Parathyroid adenoma (tissue), 2 donors: ENCODE measurements around the gene ERCC6.

ENCODE experiments used
- H2AFZ ChIP-seq: fragments of 300-600 bp; sonication (generic); one replicate; pipeline ENCODE4 v1.7.0; 2017; ENCODE audit warnings: antibody characterized with exemption, mild to moderate bottlenecking
- H3K27ac ChIP-seq: fragments of 300-600 bp; sonication (generic); one replicate; pipeline ENCODE4 v1.7.0; 2017
- H3K27me3 ChIP-seq: fragments of 300-600 bp; sonication (generic); one replicate; pipeline ENCODE4 v1.7.0; 2017; ENCODE audit warnings: low read length; ENCODE audit not compliant: control insufficient read depth, insufficient read depth
- H3K36me3 ChIP-seq: fragments of 300-600 bp; sonication (generic); one replicate; pipeline ENCODE4 v1.7.0; 2017; ENCODE audit warnings: low read length; ENCODE audit not compliant: control insufficient read depth, insufficient read depth
- H3K4me1 ChIP-seq: fragments of 300-600 bp; sonication (generic); one replicate; pipeline ENCODE4 v1.7.0; 2017; ENCODE audit warnings: control low read depth
- H3K4me2 ChIP-seq: fragments of 300-600 bp; sonication (generic); one replicate; pipeline ENCODE4 v1.7.0; 2017; ENCODE audit warnings: low read length
- H3K4me3 ChIP-seq: fragments of 300-600 bp; sonication (generic); one replicate; pipeline ENCODE4 v1.7.0; 2017; ENCODE audit warnings: low read depth, low read length
- H3K79me2 ChIP-seq: fragments of 300-600 bp; sonication (generic); one replicate; pipeline ENCODE4 v1.7.0; 2017; ENCODE audit warnings: control low read depth
- H3K9ac ChIP-seq: fragments of 300-600 bp; sonication (generic); one replicate; pipeline ENCODE4 v1.7.0; 2017; ENCODE audit warnings: mild to moderate bottlenecking
- H3K9me3 ChIP-seq: fragments of 300-600 bp; sonication (generic); one replicate; pipeline ENCODE4 v1.7.0; 2017; ENCODE audit warnings: low read length; ENCODE audit not compliant: control insufficient read depth
- TF ChIP-seq, protein P1 (sequence below): fragments of 300-600 bp; sonication (generic); IDR thresholded peaks from one replicate; pipeline ENCODE4 v1.7.0; 2017; ENCODE audit warnings: antibody characterized with exemption, mild to moderate bottlenecking
- donor health status: primary hyperparathyroidism.

Gene ERCC6

DNA sequence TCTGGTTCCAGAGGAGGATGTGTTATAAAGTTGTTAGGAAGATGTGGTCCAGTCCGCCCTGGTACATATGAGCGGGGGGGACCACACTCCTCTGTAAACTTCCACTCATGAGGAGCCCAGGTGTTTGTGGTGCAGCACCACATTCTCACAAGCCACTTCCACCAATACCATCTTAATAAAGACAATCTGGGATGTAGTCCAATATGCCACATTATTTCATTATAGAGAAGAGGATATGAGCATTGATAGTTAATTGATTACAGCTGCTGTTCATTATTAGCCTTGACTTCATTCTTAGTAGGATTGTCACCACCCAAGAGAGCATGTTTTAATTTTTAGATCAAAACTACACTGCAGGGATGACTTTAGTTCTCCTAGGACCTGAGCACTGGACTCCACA lies 40.5 kb downstream of the ERCC6 start:
- peaks cover 23% of the 10 kb centered on the region for H3K79me2 ChIP-seq
- H3K4me3 ChIP-seq: no peak overlapping the region
- H3K4me1 ChIP-seq: no peaks in the 10 kb centered on the region
- TF ChIP-seq, protein P1, sequence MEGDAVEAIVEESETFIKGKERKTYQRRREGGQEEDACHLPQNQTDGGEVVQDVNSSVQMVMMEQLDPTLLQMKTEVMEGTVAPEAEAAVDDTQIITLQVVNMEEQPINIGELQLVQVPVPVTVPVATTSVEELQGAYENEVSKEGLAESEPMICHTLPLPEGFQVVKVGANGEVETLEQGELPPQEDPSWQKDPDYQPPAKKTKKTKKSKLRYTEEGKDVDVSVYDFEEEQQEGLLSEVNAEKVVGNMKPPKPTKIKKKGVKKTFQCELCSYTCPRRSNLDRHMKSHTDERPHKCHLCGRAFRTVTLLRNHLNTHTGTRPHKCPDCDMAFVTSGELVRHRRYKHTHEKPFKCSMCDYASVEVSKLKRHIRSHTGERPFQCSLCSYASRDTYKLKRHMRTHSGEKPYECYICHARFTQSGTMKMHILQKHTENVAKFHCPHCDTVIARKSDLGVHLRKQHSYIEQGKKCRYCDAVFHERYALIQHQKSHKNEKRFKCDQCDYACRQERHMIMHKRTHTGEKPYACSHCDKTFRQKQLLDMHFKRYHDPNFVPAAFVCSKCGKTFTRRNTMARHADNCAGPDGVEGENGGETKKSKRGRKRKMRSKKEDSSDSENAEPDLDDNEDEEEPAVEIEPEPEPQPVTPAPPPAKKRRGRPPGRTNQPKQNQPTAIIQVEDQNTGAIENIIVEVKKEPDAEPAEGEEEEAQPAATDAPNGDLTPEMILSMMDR: no peak
- no peaks in the 10 kb centered on the region for H3K27me3 ChIP-seq
- no peak overlapping the region for H3K27ac ChIP-seq
- H3K36me3 ChIP-seq: no peaks in the 10 kb centered on the region
- no peaks in the 10 kb centered on the region for H3K9me3 ChIP-seq
- no peak overlapping the region for H3K4me2 ChIP-seq
- no peak overlapping the region for H2AFZ ChIP-seq
- no peak overlapping the region for H3K9ac ChIP-seq

DNA sequence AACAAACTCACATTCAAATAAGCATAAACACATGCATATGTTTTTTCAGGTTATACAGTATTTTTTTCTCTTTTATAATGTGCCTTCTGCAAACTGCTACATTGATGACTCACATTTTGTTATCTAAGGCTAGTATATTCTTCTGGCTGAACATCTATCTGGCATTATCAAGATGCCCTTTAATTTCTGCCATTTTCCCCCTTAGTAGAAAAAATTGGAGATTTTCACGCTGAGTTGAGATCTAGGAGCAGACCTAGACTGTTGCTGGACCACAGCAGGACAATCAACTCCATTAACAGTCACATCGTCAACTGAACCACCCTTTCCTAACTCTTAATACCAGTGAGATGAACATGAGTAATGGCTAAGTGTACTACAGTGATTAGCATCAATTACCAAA lies 41.6 kb downstream of the ERCC6 start:
- Histone ChIP-seq H3K4me1 (no peaks in the 10 kb centered on the region), H3K4me2 (no peak overlapping the region), H3K4me3 (no peak overlapping the region)

DNA sequence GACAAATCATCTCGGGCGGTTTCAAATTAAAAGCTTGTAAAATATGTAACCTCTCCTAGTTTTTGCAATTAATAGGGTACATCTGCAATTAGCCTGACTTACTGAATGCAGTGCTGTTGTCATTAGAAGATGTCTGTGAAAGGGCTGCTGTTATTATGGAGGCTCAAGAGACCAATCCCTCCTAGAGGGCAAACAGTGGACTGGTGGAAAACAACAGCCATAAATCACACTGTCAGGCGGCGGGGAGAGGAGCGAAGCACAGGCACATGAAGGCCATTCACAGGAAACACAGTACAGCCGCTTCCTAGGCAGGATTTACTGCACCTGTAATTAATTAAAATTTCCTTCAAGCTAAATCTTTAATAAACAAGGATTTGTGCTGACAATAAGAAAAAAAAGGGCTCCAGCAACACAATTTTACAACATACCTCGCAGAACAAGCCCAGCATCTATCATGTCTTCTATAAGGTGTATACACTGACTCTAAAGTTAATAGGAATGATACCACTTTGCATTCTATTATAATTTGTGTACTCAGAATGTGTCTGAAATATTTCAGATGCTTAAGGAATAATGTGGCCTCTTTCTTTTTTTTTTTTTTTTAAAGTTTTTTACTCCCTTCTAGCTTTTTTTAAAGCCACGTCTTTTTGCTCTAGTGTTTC lies 50.7 kb downstream of the ERCC6 start:
- no peaks in the 10 kb centered on the region for H3K4me1 ChIP-seq
- no peak overlapping the region for H3K4me3 ChIP-seq
- TF ChIP-seq, protein P1: no peak
- H3K27ac ChIP-seq: no peak overlapping the region
- no peaks in the 10 kb centered on the region for H3K27me3 ChIP-seq
- no peak overlapping the region for H3K9ac ChIP-seq
- H3K79me2 ChIP-seq: no peaks in the 10 kb centered on the region
- H3K36me3 ChIP-seq: no peaks in the 10 kb centered on the region
- H3K4me2 ChIP-seq: no peak overlapping the region
- no peaks in the 10 kb centered on the region for H3K9me3 ChIP-seq
- H2AFZ ChIP-seq: no peak overlapping the region

More for the DNA sequence above, 41.6 kb downstream of the ERCC6 start:
- H3K27ac ChIP-seq: no peak overlapping the region
- no peaks in the 10 kb centered on the region for H3K27me3 ChIP-seq
- no peaks in the 10 kb centered on the region for H3K9me3 ChIP-seq
- no peak overlapping the region for H2AFZ ChIP-seq
- H3K36me3 ChIP-seq: no peaks in the 10 kb centered on the region
- no peak overlapping the region for H3K9ac ChIP-seq
- TF ChIP-seq, protein P1: no peak
- H3K79me2 ChIP-seq: peaks cover 20% of the 10 kb centered on the region

DNA sequence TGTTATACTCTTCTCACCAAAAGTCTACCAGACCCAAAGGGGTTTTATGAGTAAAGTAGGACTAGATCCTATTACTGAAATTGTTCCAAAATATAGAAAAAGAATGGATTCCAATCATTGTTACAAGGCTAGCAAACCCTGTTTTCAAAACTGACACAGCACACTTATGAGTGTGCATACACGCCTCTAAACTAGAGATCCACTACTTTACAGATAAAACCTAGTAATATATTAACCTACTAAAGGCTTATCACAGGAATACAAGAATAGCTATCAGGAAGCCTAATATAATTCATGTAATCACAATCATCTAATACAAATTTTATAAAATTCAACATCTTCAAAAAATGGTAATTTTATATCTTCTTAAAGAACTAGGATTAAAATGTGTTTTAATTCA lies 52.2 kb downstream of the ERCC6 start:
- Histone ChIP-seq H3K4me2 (no peak overlapping the region), H3K36me3 (no peaks in the 10 kb centered on the region), H3K9me3 (no peaks in the 10 kb centered on the region), H3K9ac (no peak overlapping the region), H3K4me3 (no peak overlapping the region), H3K27me3 (no peaks in the 10 kb centered on the region), H3K27ac (no peak overlapping the region), H3K79me2 (no peaks in the 10 kb centered on the region), H3K4me1 (no peaks in the 10 kb centered on the region), H2AFZ (no peak overlapping the region)
- TF ChIP-seq, protein P1: no peak

DNA sequence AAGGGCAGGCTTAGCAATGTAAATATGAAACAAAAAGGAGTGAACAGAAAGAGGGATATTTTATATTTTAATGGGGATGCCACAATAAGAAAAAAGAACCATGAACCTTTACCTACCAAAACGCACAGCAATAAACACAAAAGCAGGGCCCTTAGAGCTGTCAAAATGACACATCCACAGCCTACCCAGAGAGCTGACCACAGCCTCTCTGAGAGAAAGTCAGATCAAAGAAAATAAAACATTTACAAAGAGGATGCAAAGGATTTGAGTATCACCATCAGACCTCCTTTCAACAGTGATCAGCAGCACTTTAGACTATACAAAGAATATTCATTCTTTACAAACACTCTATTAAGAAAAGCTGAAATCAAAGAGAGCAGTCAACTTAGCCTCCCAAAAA lies 52.9 kb downstream of the ERCC6 start:
- Histone ChIP-seq H3K27ac (no peak overlapping the region), H3K9me3 (no peaks in the 10 kb centered on the region), H3K4me2 (no peak overlapping the region), H3K79me2 (no peaks in the 10 kb centered on the region), H3K9ac (no peak overlapping the region), H3K27me3 (no peaks in the 10 kb centered on the region), H3K36me3 (no peaks in the 10 kb centered on the region), H2AFZ (no peak overlapping the region), H3K4me3 (no peak overlapping the region), H3K4me1 (no peaks in the 10 kb centered on the region)
- TF ChIP-seq, protein P1: no peak
